NCI-H1105 treated with DMSO at 0.1 percent for 48 hours (cell line): Measurements from ENCODE around the gene TMEM91.
"Not testable (repeated sequence)": the region's sequence is repeated elsewhere in the genome, so short reads cannot be mapped to it uniquely, and the experiment has no call there.

Experiments used
- DNase-seq: peaks from one replicate; lab custom pipeline; 2025; lab: John Stamatoyannopoulos, UW

The TMEM91 gene

GRCh38 chr19:41353466-41354342, 22.6 kb upstream of the TMEM91 start, which contains the start of gene TGFB1:
TSS of gene TGFB1 (minus strand) at chr19:41353922. CDS start at chr19:41353044, 878 bp downstream.
- peak; percentile 54 for DNase-seq

GRCh38 chr19:41354343-41354953, 21.9 kb upstream of the TMEM91 start:
- DNase-seq: no peak

- no peak for DNase-seq
Measured at GRCh38 chr19:41355035-41355434, 21.3 kb upstream of the TMEM91 start.

DNA sequence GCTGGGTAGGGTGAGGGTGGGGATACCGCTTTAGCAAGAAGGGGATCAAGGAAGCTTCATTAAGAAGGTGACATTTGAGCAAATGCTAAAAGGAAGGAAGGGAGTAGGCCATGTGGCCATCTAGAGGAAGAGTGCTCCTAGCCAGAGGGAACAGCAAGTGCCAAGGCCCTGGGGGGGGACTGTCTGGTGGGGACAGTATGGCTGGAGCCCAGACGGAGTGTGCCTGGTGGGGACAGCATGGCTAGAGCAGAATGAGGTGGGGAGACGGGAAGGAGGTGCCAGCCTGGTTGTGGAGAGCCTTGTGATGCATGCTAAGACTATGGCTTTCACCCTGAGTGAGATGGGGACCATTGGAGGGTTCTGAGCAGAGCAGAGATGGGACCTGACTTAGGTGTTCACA, 20.5 kb upstream of the TMEM91 start:
- no peak for DNase-seq

GRCh38 chr19:41356984-41357739, 19.2 kb upstream of the TMEM91 start:
- DNase-seq: no peak

DNA sequence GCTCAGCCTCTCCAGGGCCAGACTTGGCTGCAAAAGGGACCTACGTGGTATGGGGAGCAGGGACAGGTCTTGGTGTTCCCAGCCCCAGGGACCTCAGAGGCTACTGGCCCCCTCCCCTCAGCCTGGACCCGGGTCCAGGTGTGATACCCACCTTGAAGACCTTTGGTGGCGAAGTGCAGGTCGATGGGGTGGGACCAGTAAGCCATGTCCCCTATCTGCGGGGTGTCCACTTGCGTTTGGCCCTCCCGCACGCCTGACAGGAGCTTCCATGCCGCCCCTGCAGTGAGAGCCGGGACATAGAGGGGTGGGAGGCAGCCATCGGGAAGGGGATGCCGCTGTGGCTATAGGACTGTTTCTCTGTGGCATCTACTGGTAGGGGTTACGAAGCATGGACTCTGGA, 18.6 kb upstream of the TMEM91 start:
- DNase-seq: no peak

- no peak for DNase-seq
Measured at GRCh38 chr19:41359741-41360140, 16.6 kb upstream of the TMEM91 start.

- DNase-seq: no peak
Measured at GRCh38 chr19:41362143-41362847, 14.0 kb upstream of the TMEM91 start.

DNA sequence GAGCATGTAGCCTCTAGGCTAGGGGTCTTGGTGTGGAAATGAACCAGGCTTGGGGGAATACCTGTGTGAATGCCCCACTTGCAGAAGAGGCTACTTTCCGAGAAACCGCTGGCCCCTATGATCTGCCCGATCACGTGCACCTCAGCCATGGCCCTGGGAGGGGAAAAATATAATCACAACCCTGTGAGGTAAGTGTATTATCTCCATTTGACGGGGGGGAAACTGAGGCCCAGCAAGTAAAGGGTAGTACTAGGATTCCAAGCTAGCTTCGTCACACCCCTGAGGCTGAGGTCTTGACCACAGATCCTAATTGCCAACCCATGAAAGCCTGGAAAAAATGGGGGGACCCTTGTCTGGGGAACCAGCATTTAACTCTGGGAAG, 13.0 kb upstream of the TMEM91 start:
- no peak for DNase-seq

GRCh38 chr19:41363753-41364523, 12.4 kb upstream of the TMEM91 start, which contains the start of gene B9D2:
TSS of gene B9D2 (minus strand) at chr19:41364149. CDS start at chr19:41363519, 630 bp downstream.
- DNase-seq: peak; percentile 98

- no peak for DNase-seq
Measured at GRCh38 chr19:41364524-41365391, 11.6 kb upstream of the TMEM91 start.

DNA sequence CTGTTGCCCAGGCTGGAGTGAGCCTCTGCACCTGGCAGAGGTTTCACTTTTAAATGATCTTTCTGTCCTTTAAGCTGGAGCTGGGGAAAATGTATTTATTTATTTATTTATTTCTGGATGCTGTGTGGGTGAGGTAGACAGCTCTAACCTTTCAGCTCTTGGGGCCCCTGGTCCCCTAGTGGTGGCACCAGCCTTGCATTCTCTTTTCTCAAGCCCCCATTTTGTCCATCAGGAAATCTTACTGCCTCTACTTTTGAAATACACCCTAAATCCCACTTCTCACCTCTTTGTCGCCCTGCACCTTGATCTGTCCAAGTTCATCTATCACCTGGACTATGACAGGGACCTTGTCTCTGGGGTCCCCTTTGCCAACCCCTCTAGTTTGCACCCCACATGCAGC, 10.2 kb upstream of the TMEM91 start:
- DNase-seq: no peak

- no peak for DNase-seq
Measured at GRCh38 chr19:41367848-41368301, 8.5 kb upstream of the TMEM91 start.

DNA sequence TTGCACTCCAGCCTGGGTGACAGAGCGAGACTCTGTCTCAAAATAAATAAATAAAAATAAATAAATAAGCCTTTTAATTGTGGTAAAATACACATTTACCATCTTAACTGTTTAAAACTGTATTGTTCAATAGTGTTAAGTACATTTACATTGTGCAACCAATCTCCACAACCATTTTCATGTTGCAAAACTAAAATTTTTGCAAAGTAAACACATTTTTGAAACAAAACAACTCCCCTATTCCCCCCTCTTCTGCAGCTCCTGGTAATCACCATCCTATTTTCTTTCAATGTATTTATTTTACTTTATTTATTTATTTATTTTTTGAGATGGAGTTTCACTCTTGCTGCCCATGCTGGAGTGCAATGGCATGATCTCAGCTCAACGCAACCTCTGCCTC, 6.6 kb upstream of the TMEM91 start:
- no peak for DNase-seq

DNA sequence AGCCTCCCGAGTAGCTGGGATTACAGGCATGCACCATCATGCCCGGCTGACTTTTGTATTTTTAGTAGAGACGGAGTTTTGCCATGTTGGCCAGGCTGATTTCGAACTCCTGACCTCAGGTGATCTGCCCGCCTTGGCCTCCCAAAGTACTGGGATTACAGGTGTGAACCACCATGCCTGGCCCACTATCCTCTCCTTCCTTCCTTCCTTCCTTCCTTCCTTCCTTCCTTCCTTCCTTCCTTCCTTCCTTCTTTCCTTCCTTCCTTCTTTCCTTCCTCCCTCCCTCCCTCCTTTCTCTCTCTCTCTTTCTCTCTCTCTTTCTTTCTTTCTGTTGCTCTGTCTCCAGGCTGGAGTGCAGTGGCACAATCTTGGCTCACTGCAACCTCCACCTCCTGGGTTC, 5.2 kb upstream of the TMEM91 start:
- DNase-seq: not testable (repeated sequence)

GRCh38 chr19:41371541-41371940, 4.8 kb upstream of the TMEM91 start:
- no peak for DNase-seq

GRCh38 chr19:41372501-41372900, 3.8 kb upstream of the TMEM91 start:
- DNase-seq: no peak

GRCh38 chr19:41373993-41374392, 2.3 kb upstream of the TMEM91 start:
- DNase-seq: peak; percentile 95

DNA sequence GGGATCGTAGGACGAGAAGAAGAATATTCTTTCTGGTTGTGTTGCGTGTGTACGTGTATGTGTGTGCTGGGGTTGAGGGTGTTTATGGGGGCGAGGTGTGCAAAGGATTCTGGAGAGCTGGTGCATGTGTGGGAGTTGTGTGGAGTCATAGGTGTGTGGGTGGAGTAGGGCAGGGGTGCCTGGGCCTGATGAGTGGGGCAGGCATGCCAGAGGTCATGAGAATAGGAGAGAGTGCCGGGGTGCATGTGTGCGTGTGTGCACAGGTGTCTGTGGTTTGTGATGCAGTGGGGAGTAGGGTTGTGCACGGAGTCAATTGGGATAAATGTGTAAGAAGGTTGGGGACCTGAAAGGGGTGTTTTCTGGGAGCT, 649 bp downstream of the TMEM91 start:
- DNase-seq: no peak
